ENCODE results near the gene CISD3. TPM values are rescaled to one million over a fixed set of nuclear protein-coding genes. Genes with fewer than 3 reads are reported as not detected.
A peak's percentile ranks its signal among the peaks of the same experiment; 100 is the strongest.

The CISD3 gene
- total and polyA plus RNA-seq, 2 experiments from 2014 or later, result 0.94 to 8.9 TPM

DNA sequence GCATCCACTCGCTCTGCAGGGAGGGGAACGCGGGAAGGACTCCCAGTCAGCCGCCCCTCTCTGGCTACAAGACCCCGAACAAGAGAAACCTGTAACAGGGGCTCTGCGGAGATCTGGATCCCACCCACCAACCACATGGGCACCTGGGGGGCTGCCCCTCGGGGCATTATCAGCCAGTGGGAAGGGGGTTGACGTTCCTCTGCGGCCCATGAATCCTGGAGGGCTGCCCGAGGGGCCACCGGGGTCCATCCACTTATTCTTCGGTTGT lies 19.8 kb downstream of the CISD3 start (continued):
- TF ChIP-seq ZNF114 (CRISPR knock-in tag; IDR thresholded peaks at IDR 0.05), result no peak
- TF ChIP-seq EZH2phosphoT487 (IDR thresholded peaks at IDR 0.05; ENCODE audit: unreplicated experiment), result no peak
- no peak for TF ChIP-seq STAT1 (IDR thresholded peaks at IDR 0.05; ENCODE audit: unreplicated experiment)
- TF ChIP-seq CTCF (conservative IDR thresholded peaks at IDR 0.05; ENCODE audit: low read depth in 2 of 2), result no peak

DNA sequence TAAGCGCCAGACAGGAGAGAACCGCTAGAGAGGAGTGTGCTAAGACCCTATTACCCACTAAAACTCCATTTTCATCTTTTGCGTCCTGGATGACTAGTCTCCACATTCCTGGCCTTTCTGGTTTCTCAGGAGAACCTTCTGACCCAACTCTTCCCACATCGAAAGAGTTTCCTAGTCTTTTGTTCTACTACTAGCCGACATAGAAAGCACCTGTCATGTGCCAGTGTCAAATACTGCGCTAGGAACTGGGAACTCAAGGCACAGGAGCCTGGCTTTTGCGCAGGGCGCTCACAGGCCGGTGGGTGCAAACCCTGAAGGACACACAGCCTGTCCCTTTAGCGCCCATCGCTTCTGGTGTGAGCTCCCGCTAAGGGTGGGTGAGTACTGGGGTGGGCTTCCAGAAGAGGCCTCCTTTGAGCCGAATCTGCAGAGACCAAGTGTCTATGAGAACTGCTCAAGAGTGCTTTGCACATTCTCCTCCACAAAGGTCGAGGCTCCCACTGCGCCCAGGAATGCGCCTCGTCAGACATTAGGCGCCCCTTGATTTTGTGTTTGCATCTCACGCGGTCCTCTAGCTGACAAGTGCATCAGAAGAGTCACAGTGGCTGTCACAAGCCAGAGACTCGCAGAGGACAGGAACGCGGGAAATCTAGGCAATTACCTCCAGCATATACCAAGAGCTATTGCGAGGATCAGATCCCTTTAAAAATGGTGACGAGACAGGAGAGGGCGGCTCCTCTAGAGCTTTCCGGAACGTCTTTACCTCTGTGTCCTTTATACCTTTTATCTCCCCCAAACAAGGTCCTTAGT lies 20.4 kb downstream of the CISD3 start:
- Histone ChIP-seq H3K4me3 (peak overlapping the region; percentile 69), H3F3A (replicated peaks; ENCODE audit: low read depth) (peaks cover 2% of the 10 kb centered on the region; the same call in 1 of the 2 replicates), H3K79me2 (replicated peaks; ENCODE audit: insufficient read depth) (peaks cover 48% of the 10 kb centered on the region), H4K20me1 (replicated peaks; ENCODE audit: insufficient read depth) (peaks cover 23% of the 10 kb centered on the region), H2AFZ (peak overlapping the region; percentile 72), H3K27me3 (ENCODE audit: insufficient read depth) (peaks cover 16% of the 10 kb centered on the region), H3K27ac (ENCODE audit: low read depth) (peak overlapping the region; percentile 66; the same call in 1 of the 2 replicates), H3K4me1 (ENCODE audit: insufficient read depth) (peaks cover 34% of the 10 kb centered on the region), H3K9me2 (ENCODE audit: insufficient read depth) (no peaks in the 10 kb centered on the region), H3K36me3 (ENCODE audit: insufficient read depth) (no peaks in the 10 kb centered on the region), H3K4me2 (peak overlapping the region; percentile 96)
- ATAC-seq (no peak), DNase-seq (ENCODE audit: low spot score) (peak; percentile 74)
- H3K9me3 Mint-ChIP-seq, result peaks cover 5% of the 10 kb centered on the region
- peaks cover 34% of the 10 kb centered on the region for H3K27me3 Mint-ChIP-seq (ENCODE audit: insufficient read depth, low read depth, poor library complexity)
- H3K4me3 Mint-ChIP-seq, result peak overlapping the region; percentile 97
- peaks cover 22% of the 10 kb centered on the region for H3K4me1 Mint-ChIP-seq
- no peak overlapping the region for H3K27ac Mint-ChIP-seq
- H3K36me3 Mint-ChIP-seq (ENCODE audit: low read depth), result peaks cover 15% of the 10 kb centered on the region
- TF ChIP-seq NANOG (IDR thresholded peaks at IDR 0.05; ENCODE audit: borderline replicate concordance), result no peak
- TF ChIP-seq CREB1 (CRISPR knock-in tag; IDR thresholded peaks at IDR 0.05; ENCODE audit: low read depth), result no peak
- no peak for TF ChIP-seq EZH2phosphoT487 (IDR thresholded peaks at IDR 0.05; ENCODE audit: unreplicated experiment)
- no peak for TF ChIP-seq ZNF114 (CRISPR knock-in tag; IDR thresholded peaks at IDR 0.05)
- TF ChIP-seq ZNF331 (CRISPR knock-in tag; IDR thresholded peaks at IDR 0.05; ENCODE audit: low read depth), result no peak
- no peak for TF ChIP-seq EZH2 (IDR thresholded peaks at IDR 0.05; ENCODE audit: low read depth, unreplicated experiment)
- TF ChIP-seq, protein P1, sequence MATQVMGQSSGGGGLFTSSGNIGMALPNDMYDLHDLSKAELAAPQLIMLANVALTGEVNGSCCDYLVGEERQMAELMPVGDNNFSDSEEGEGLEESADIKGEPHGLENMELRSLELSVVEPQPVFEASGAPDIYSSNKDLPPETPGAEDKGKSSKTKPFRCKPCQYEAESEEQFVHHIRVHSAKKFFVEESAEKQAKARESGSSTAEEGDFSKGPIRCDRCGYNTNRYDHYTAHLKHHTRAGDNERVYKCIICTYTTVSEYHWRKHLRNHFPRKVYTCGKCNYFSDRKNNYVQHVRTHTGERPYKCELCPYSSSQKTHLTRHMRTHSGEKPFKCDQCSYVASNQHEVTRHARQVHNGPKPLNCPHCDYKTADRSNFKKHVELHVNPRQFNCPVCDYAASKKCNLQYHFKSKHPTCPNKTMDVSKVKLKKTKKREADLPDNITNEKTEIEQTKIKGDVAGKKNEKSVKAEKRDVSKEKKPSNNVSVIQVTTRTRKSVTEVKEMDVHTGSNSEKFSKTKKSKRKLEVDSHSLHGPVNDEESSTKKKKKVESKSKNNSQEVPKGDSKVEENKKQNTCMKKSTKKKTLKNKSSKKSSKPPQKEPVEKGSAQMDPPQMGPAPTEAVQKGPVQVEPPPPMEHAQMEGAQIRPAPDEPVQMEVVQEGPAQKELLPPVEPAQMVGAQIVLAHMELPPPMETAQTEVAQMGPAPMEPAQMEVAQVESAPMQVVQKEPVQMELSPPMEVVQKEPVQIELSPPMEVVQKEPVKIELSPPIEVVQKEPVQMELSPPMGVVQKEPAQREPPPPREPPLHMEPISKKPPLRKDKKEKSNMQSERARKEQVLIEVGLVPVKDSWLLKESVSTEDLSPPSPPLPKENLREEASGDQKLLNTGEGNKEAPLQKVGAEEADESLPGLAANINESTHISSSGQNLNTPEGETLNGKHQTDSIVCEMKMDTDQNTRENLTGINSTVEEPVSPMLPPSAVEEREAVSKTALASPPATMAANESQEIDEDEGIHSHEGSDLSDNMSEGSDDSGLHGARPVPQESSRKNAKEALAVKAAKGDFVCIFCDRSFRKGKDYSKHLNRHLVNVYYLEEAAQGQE (IDR thresholded peaks at IDR 0.05; ENCODE audit: unreplicated experiment), result no peak
- no peak for TF ChIP-seq POLR2AphosphoS5 (IDR thresholded peaks at IDR 0.05; ENCODE audit: low read depth)
- TF ChIP-seq CTCF (conservative IDR thresholded peaks at IDR 0.05; ENCODE audit: low read depth in 2 of 2), result no peak
- no peak for TF ChIP-seq JUNB (IDR thresholded peaks at IDR 0.05; ENCODE audit: unreplicated experiment)
- no peak for TF ChIP-seq ETS1 (IDR thresholded peaks at IDR 0.05)
